ENCODE results near the gene MAP1S. TPM values are rescaled to one million over a fixed set of nuclear protein-coding genes. Genes with fewer than 3 reads are reported as not detected.

MAP1S gene
- total RNA-seq, 1 experiment from 2014 or later: 22.9 TPM

DNA sequence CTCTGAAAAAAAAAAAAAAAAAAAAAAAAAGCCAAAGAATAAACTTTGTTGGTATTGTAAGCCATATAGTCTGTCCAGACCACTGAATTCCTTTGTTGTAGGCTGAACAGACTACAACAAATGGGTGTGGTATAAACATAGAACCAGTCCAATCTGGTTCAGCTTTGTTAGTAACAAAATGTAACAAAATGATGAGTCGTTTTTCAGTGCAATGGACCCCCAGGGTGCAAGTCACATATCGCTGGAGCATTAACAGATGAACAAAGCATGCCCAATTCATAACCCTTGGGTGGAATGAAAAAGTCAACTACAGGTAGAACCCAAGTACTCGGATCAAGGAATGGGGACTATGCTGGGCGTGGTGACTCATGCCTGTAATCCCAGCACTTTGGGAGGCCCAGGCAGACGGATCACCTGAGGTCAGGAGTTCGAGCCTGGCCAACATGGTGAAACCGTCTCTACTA is 18.4 kb downstream of the MAP1S start:
- no peaks in the 10 kb centered on the region for H3K9me2 ChIP-seq (replicated peaks; ENCODE audit: insufficient read depth, low read length)
- H3K4me3 ChIP-seq (ENCODE audit: low read length): no peak overlapping the region
- H3K9ac ChIP-seq (ENCODE audit: low read length): no peak overlapping the region
- peaks cover 9% of the 10 kb centered on the region for H3K36me3 ChIP-seq (ENCODE audit: insufficient read depth, low read length)
- no peak overlapping the region for H2AFZ ChIP-seq (ENCODE audit: low read length)
- no peak for DNase-seq
- H3K4me1 ChIP-seq (ENCODE audit: low read length): peaks cover 12% of the 10 kb centered on the region
- H3K79me2 ChIP-seq (ENCODE audit: low read length): peaks cover under 1% of the 10 kb centered on the region; the same call in 1 of the 2 replicates
- no peak overlapping the region for H3K4me2 ChIP-seq (ENCODE audit: low read depth, low read length, poor library complexity, severe bottlenecking)
- no peaks in the 10 kb centered on the region for H3K9me3 ChIP-seq (ENCODE audit: low read length)
- H3K27ac ChIP-seq (ENCODE audit: low read length): no peak overlapping the region
- H3K27me3 ChIP-seq (ENCODE audit: low read length): no peaks in the 10 kb centered on the region
- peaks cover 5% of the 10 kb centered on the region; the same call in 1 of the 2 replicates for H4K20me1 ChIP-seq (ENCODE audit: insufficient read depth, low read depth, low read length)

- H4K20me1 ChIP-seq (ENCODE audit: insufficient read depth, low read depth, low read length): no peaks in the 10 kb centered on the region; the same call in 1 of the 2 replicates
- peaks cover 5% of the 10 kb centered on the region; the same call in 1 of the 2 replicates for H3K36me3 ChIP-seq (ENCODE audit: insufficient read depth, low read length)
- no peaks in the 10 kb centered on the region for H3K79me2 ChIP-seq (ENCODE audit: low read length)
- H3K4me2 ChIP-seq (ENCODE audit: low read depth, low read length, poor library complexity, severe bottlenecking): peak overlapping the region; percentile 33
- H3K9ac ChIP-seq (ENCODE audit: low read length): 0 out of 2 replicates have a peak overlapping the region, but pooled peaks have one; percentile 3
- H3K27ac ChIP-seq (ENCODE audit: low read length): peak overlapping the region; percentile 45; the same call in 1 of the 2 replicates
- H3K9me2 ChIP-seq (replicated peaks; ENCODE audit: insufficient read depth, low read length): no peaks in the 10 kb centered on the region
- DNase-seq: peak; percentile 75
- H2AFZ ChIP-seq (ENCODE audit: low read length): no peak overlapping the region
- no peaks in the 10 kb centered on the region for H3K27me3 ChIP-seq (ENCODE audit: low read length)
- H3K4me3 ChIP-seq (ENCODE audit: low read length): no peak overlapping the region
- no peaks in the 10 kb centered on the region for H3K9me3 ChIP-seq (ENCODE audit: low read length)
- peaks cover 18% of the 10 kb centered on the region for H3K4me1 ChIP-seq (ENCODE audit: low read length)
Observed at GRCh38 chr19:17739121-17739875, 20.0 kb downstream of the MAP1S start.

GRCh38 chr19:17741456-17741855 is 22.2 kb downstream of the MAP1S start:
- Histone ChIP-seq H3K9ac (ENCODE audit: low read length) (no peak overlapping the region), H3K36me3 (ENCODE audit: insufficient read depth, low read length) (no peaks in the 10 kb centered on the region), H3K4me1 (ENCODE audit: low read length) (peaks cover 18% of the 10 kb centered on the region), H3K27ac (ENCODE audit: low read length) (no peak overlapping the region), H3K79me2 (ENCODE audit: low read length) (no peaks in the 10 kb centered on the region), H4K20me1 (ENCODE audit: insufficient read depth, low read depth, low read length) (no peaks in the 10 kb centered on the region; the same call in 1 of the 2 replicates), H3K4me3 (ENCODE audit: low read length) (no peak overlapping the region), H3K9me3 (ENCODE audit: low read length) (no peaks in the 10 kb centered on the region), H3K4me2 (ENCODE audit: low read depth, low read length, poor library complexity, severe bottlenecking) (no peak overlapping the region), H3K9me2 (replicated peaks; ENCODE audit: insufficient read depth, low read length) (no peaks in the 10 kb centered on the region), H2AFZ (ENCODE audit: low read length) (no peak overlapping the region), H3K27me3 (ENCODE audit: low read length) (no peaks in the 10 kb centered on the region)
- no peak for DNase-seq

GRCh38 chr19:17743874-17744580 is 24.7 kb downstream of the MAP1S start:
- peaks cover 23% of the 10 kb centered on the region for H3K4me1 ChIP-seq (ENCODE audit: low read length)
- no peak overlapping the region for H3K4me2 ChIP-seq (ENCODE audit: low read depth, low read length, poor library complexity, severe bottlenecking)
- H3K79me2 ChIP-seq (ENCODE audit: low read length): no peaks in the 10 kb centered on the region
- no peaks in the 10 kb centered on the region for H3K27me3 ChIP-seq (ENCODE audit: low read length)
- no peaks in the 10 kb centered on the region for H3K9me3 ChIP-seq (ENCODE audit: low read length)
- no peak overlapping the region for H3K4me3 ChIP-seq (ENCODE audit: low read length)
- no peaks in the 10 kb centered on the region for H3K9me2 ChIP-seq (replicated peaks; ENCODE audit: insufficient read depth, low read length)
- no peak overlapping the region for H3K9ac ChIP-seq (ENCODE audit: low read length)
- H3K36me3 ChIP-seq (ENCODE audit: insufficient read depth, low read length): no peaks in the 10 kb centered on the region
- no peak for DNase-seq
- no peak overlapping the region for H2AFZ ChIP-seq (ENCODE audit: low read length)
- H3K27ac ChIP-seq (ENCODE audit: low read length): no peak overlapping the region
- no peaks in the 10 kb centered on the region; the same call in 1 of the 2 replicates for H4K20me1 ChIP-seq (ENCODE audit: insufficient read depth, low read depth, low read length)

- Histone ChIP-seq H3K9me2 (replicated peaks; ENCODE audit: insufficient read depth, low read length) (no peaks in the 10 kb centered on the region), H3K79me2 (ENCODE audit: low read length) (peaks cover 6% of the 10 kb centered on the region), H4K20me1 (ENCODE audit: insufficient read depth, low read depth, low read length) (no peaks in the 10 kb centered on the region), H3K27ac (ENCODE audit: low read length) (no peak overlapping the region), H3K9me3 (ENCODE audit: low read length) (no peaks in the 10 kb centered on the region), H3K4me3 (ENCODE audit: low read length) (peak overlapping the region; percentile 69), H2AFZ (ENCODE audit: low read length) (no peak overlapping the region), H3K4me1 (ENCODE audit: low read length) (peaks cover 38% of the 10 kb centered on the region), H3K9ac (ENCODE audit: low read length) (peak overlapping the region; percentile 66), H3K36me3 (ENCODE audit: insufficient read depth, low read length) (no peaks in the 10 kb centered on the region), H3K27me3 (ENCODE audit: low read length) (no peaks in the 10 kb centered on the region), H3K4me2 (ENCODE audit: low read depth, low read length, poor library complexity, severe bottlenecking) (peak overlapping the region; percentile 85)
- peak; percentile 98 for DNase-seq
Observed at GRCh38 chr19:17747205-17748098, 28.2 kb downstream of the MAP1S start.

GRCh38 chr19:17748884-17749638 is 29.8 kb downstream of the MAP1S start:
- Histone ChIP-seq H3K4me1 (ENCODE audit: low read length) (peaks cover 48% of the 10 kb centered on the region), H3K79me2 (ENCODE audit: low read length) (peaks cover 12% of the 10 kb centered on the region)

DNA sequence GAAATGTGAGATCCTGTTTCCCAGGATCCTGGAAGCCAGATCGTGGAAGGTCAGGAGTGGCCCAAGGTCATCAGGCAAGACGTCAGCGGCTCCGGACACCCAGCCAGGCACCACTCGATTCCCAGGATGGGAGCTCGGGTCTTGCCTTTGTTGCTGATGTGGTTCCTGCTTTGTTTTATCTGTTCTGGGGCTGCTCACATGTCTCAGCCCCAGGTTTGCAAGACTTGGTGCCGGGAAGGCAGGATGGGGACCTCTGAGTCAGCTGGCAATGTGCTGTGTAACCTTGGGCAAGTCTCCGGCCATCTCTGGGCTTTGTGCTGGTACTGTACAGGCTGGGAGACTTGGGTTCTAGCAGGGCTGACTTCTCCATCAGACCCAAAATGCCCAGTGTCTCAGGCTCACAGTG is 30.6 kb downstream of the MAP1S start:
- H3K27ac ChIP-seq (ENCODE audit: low read length): no peak overlapping the region
- no peak overlapping the region for H3K4me3 ChIP-seq (ENCODE audit: low read length)
- H3K27me3 ChIP-seq (ENCODE audit: low read length): no peaks in the 10 kb centered on the region
- no peaks in the 10 kb centered on the region; the same call in 1 of the 2 replicates for H4K20me1 ChIP-seq (ENCODE audit: insufficient read depth, low read depth, low read length)
- H3K4me2 ChIP-seq (ENCODE audit: low read depth, low read length, poor library complexity, severe bottlenecking): no peak overlapping the region
- H3K9ac ChIP-seq (ENCODE audit: low read length): no peak overlapping the region
- H3K79me2 ChIP-seq (ENCODE audit: low read length): peaks cover 12% of the 10 kb centered on the region
- no peak overlapping the region for H2AFZ ChIP-seq (ENCODE audit: low read length)
- H3K36me3 ChIP-seq (ENCODE audit: insufficient read depth, low read length): 0 out of 2 replicates have a peak, but pooled peaks cover 2% of the 10 kb centered on the region
- DNase-seq: no peak
- H3K4me1 ChIP-seq (ENCODE audit: low read length): peaks cover 57% of the 10 kb centered on the region
- H3K9me3 ChIP-seq (ENCODE audit: low read length): no peaks in the 10 kb centered on the region
- no peaks in the 10 kb centered on the region for H3K9me2 ChIP-seq (replicated peaks; ENCODE audit: insufficient read depth, low read length)

More at GRCh38 chr19:17748884-17749638, 29.8 kb downstream of the MAP1S start:
- Histone ChIP-seq H3K9me3 (ENCODE audit: low read length) (no peaks in the 10 kb centered on the region), H3K4me2 (ENCODE audit: low read depth, low read length, poor library complexity, severe bottlenecking) (no peak overlapping the region), H3K9ac (ENCODE audit: low read length) (no peak overlapping the region), H3K9me2 (replicated peaks; ENCODE audit: insufficient read depth, low read length) (no peaks in the 10 kb centered on the region), H3K27ac (ENCODE audit: low read length) (no peak overlapping the region), H3K4me3 (ENCODE audit: low read length) (no peak overlapping the region), H3K36me3 (ENCODE audit: insufficient read depth, low read length) (no peaks in the 10 kb centered on the region), H4K20me1 (ENCODE audit: insufficient read depth, low read depth, low read length) (no peaks in the 10 kb centered on the region), H3K27me3 (ENCODE audit: low read length) (no peaks in the 10 kb centered on the region), H2AFZ (ENCODE audit: low read length) (no peak overlapping the region)
- no peak for DNase-seq

Data from Karpas-422 (cell line).